ENCODE data around the gene PSMG4. TPM values are rescaled to one million over a fixed set of nuclear protein-coding genes. Genes with fewer than 3 reads are reported as not detected.

The PSMG4 gene
- polyA plus RNA-seq, 2 of the 4 experiments (the other 2 are of a cell fraction), result 15.0 to 21.9 TPM

DNA sequence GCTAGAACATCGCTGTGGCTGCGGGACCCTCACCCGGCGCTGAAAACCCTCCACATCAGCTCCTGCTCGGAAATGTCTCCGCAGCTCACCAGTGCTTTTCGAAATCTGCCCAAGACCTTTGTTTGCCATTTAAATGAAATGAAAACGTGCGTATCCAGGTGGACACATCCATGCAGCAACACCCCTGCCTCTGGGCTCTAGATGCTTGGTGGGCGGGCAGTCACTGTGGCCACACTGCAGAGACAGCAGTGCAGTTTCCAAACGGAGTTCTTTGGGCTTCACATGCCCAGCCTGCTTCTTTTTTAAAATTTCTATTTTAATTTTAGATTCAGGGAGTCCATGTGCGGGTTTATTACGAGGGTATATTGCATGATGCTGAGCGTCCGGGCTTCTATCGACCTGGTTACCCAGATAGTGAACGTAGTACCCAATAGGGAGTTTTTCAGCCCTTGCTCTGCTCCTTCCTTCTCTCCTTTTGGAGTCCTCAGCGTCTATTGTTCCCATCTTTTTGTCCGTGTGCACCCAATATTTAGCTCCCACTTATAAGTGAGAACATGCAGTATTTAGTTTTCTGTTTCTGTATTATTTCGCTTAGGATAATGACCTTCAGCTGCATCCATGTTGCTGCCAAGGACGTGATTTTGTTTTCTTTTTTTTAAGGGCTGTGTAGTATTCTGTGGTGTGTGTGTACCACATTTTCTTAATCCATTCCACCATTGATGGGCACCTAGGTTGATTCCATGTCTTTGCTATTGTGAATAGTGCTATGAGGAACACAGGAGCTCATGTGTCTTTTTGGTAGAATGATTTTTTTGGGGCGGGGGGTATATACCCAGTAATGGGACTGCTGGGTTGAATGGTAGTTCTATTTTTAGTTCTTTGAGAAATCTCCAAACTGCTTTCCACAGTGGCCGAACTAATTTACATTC is 26.5 kb upstream of the PSMG4 start:
- WGBS (ENCODE audit: missing lambda C conversion rate), result 41% methylated on average over 23 of the region's 23 CpGs
- Histone ChIP-seq H3K9me3 (no peaks in the 10 kb centered on the region), H3K4me2 (peak overlapping the region; percentile 68), H3K4me1 (peaks cover 7% of the 10 kb centered on the region; the same call in 2 of the 3 replicates), H3K4me3 (peak overlapping the region; percentile 91), H3K27ac (peak overlapping the region; percentile 89 to 96)
- ChIA-PET POLR2A (interaction anchor here (0.6 to 1.7 kb wide), 3 partner anchors 23 to 70 kb away, joined by 3 to 8 read pairs (median 7); no protein-coding TSS in a partner anchor), CTCF (interaction anchor here (0.7 to 2.3 kb wide), 5 partner anchors 13 to 106 kb away, joined by 3 to 6 read pairs (median 4); no protein-coding TSS in a partner anchor)
- TF ChIP-seq RCOR1 (IDR thresholded peaks at IDR 0.05; ENCODE audit: low read depth, low read length) (no peak), MAFK (IDR thresholded peaks at IDR 0.05; ENCODE audit: partially characterized antibody) (no peak), HOXA7 (CRISPR knock-in tag; IDR thresholded peaks at IDR 0.05) (no peak), ZFP36 (IDR thresholded peaks at IDR 0.05; ENCODE audit: borderline replicate concordance, partially characterized antibody) (no peak), RNF2 (IDR thresholded peaks at IDR 0.05; ENCODE audit: borderline replicate concordance, low read depth) (no peak), CEBPB (IDR thresholded peaks at IDR 0.05) (no peak), ZNF302 (CRISPR knock-in tag; IDR thresholded peaks at IDR 0.05) (no peak), PBX3 (IDR thresholded peaks at IDR 0.05) (no peak), NPAS2 (CRISPR knock-in tag; IDR thresholded peaks at IDR 0.05; ENCODE audit: borderline replicate concordance) (no peak), NFE2L2 (conservative IDR thresholded peaks at IDR 0.05; ENCODE audit: low read length) (no peak), POLR2A (IDR thresholded peaks at IDR 0.05; ENCODE audit: low read length) (no peak), FOXS1 (CRISPR knock-in tag; IDR thresholded peaks at IDR 0.05) (no peak), POLR2AphosphoS2 (conservative IDR thresholded peaks at IDR 0.05; ENCODE audit: low read length) (no peak), FOSL2 (IDR thresholded peaks at IDR 0.05) (no peak), FOSL2 (CRISPR knock-in tag; IDR thresholded peaks at IDR 0.05) (no peak), CHD2 (IDR thresholded peaks at IDR 0.05; ENCODE audit: low read length, partially characterized antibody) (no peak)
- TF ChIP-seq, protein P1, sequence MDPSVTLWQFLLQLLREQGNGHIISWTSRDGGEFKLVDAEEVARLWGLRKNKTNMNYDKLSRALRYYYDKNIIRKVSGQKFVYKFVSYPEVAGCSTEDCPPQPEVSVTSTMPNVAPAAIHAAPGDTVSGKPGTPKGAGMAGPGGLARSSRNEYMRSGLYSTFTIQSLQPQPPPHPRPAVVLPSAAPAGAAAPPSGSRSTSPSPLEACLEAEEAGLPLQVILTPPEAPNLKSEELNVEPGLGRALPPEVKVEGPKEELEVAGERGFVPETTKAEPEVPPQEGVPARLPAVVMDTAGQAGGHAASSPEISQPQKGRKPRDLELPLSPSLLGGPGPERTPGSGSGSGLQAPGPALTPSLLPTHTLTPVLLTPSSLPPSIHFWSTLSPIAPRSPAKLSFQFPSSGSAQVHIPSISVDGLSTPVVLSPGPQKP (IDR thresholded peaks at IDR 0.05; ENCODE audit: low read depth, low read length), result no peak
- TF ChIP-seq, protein P2, sequence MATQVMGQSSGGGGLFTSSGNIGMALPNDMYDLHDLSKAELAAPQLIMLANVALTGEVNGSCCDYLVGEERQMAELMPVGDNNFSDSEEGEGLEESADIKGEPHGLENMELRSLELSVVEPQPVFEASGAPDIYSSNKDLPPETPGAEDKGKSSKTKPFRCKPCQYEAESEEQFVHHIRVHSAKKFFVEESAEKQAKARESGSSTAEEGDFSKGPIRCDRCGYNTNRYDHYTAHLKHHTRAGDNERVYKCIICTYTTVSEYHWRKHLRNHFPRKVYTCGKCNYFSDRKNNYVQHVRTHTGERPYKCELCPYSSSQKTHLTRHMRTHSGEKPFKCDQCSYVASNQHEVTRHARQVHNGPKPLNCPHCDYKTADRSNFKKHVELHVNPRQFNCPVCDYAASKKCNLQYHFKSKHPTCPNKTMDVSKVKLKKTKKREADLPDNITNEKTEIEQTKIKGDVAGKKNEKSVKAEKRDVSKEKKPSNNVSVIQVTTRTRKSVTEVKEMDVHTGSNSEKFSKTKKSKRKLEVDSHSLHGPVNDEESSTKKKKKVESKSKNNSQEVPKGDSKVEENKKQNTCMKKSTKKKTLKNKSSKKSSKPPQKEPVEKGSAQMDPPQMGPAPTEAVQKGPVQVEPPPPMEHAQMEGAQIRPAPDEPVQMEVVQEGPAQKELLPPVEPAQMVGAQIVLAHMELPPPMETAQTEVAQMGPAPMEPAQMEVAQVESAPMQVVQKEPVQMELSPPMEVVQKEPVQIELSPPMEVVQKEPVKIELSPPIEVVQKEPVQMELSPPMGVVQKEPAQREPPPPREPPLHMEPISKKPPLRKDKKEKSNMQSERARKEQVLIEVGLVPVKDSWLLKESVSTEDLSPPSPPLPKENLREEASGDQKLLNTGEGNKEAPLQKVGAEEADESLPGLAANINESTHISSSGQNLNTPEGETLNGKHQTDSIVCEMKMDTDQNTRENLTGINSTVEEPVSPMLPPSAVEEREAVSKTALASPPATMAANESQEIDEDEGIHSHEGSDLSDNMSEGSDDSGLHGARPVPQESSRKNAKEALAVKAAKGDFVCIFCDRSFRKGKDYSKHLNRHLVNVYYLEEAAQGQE (IDR thresholded peaks at IDR 0.05), result no peak
- TF ChIP-seq, protein P3, sequence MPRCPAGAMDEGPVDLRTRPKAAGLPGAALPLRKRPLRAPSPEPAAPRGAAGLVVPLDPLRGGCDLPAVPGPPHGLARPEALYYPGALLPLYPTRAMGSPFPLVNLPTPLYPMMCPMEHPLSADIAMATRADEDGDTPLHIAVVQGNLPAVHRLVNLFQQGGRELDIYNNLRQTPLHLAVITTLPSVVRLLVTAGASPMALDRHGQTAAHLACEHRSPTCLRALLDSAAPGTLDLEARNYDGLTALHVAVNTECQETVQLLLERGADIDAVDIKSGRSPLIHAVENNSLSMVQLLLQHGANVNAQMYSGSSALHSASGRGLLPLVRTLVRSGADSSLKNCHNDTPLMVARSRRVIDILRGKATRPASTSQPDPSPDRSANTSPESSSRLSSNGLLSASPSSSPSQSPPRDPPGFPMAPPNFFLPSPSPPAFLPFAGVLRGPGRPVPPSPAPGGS (IDR thresholded peaks at IDR 0.05), result no peak
- TF ChIP-seq, protein P4, sequence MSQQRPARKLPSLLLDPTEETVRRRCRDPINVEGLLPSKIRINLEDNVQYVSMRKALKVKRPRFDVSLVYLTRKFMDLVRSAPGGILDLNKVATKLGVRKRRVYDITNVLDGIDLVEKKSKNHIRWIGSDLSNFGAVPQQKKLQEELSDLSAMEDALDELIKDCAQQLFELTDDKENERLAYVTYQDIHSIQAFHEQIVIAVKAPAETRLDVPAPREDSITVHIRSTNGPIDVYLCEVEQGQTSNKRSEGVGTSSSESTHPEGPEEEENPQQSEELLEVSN (IDR thresholded peaks at IDR 0.05; ENCODE audit: borderline replicate concordance, low read depth), result no peak
- peak; percentile 36 to 43; a peak in 4 of 6 replicates for ATAC-seq
- FAIRE-seq, result no peak
- DNase-seq (ENCODE audit: low read depth in 1 of 2, low spot score in 1 of 2), result no peak

All from A549 (cell line).